Measurements from ENCODE around the gene PRDX2.

- TF ChIP-seq CTCF (IDR thresholded peaks at IDR 0.05 in 4 of 5, conservative IDR thresholded peaks at IDR 0.05 in 1 of 5) (no peak), POLR2A (IDR thresholded peaks at IDR 0.05) (no peak)
Measured at GRCh38 chr19:12788682-12789097, 12.9 kb downstream of the PRDX2 start.

All from gastrocnemius medialis (tissue), 4 donors.